ENCODE data around the gene CR1.

DNA sequence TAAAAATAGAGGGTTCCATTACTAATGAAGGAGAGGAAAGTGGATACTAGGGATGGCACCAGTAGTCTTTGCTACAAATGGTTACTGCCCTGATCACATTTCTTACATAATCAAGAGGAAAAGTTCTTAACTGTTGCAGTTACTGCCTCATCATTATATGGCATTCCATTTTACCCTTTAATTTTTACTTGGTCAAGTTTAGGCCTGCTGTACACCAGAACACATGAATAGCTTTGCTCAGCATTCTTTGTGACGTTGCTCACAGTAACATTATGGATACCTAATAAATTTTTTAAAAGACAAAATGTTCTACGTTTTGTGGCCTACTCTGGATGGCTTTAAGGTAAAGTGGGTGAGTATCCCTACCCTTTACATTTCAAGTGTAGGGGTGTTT lies 110.4 kb downstream of the CR1 start:
- TF ChIP-seq, protein P1, sequence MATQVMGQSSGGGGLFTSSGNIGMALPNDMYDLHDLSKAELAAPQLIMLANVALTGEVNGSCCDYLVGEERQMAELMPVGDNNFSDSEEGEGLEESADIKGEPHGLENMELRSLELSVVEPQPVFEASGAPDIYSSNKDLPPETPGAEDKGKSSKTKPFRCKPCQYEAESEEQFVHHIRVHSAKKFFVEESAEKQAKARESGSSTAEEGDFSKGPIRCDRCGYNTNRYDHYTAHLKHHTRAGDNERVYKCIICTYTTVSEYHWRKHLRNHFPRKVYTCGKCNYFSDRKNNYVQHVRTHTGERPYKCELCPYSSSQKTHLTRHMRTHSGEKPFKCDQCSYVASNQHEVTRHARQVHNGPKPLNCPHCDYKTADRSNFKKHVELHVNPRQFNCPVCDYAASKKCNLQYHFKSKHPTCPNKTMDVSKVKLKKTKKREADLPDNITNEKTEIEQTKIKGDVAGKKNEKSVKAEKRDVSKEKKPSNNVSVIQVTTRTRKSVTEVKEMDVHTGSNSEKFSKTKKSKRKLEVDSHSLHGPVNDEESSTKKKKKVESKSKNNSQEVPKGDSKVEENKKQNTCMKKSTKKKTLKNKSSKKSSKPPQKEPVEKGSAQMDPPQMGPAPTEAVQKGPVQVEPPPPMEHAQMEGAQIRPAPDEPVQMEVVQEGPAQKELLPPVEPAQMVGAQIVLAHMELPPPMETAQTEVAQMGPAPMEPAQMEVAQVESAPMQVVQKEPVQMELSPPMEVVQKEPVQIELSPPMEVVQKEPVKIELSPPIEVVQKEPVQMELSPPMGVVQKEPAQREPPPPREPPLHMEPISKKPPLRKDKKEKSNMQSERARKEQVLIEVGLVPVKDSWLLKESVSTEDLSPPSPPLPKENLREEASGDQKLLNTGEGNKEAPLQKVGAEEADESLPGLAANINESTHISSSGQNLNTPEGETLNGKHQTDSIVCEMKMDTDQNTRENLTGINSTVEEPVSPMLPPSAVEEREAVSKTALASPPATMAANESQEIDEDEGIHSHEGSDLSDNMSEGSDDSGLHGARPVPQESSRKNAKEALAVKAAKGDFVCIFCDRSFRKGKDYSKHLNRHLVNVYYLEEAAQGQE (IDR thresholded peaks at IDR 0.05; ENCODE audit: insufficient read depth in 1 of 2, low read depth in 2 of 2, low read length in 1 of 2), result no peak
- TF ChIP-seq, protein P2, sequence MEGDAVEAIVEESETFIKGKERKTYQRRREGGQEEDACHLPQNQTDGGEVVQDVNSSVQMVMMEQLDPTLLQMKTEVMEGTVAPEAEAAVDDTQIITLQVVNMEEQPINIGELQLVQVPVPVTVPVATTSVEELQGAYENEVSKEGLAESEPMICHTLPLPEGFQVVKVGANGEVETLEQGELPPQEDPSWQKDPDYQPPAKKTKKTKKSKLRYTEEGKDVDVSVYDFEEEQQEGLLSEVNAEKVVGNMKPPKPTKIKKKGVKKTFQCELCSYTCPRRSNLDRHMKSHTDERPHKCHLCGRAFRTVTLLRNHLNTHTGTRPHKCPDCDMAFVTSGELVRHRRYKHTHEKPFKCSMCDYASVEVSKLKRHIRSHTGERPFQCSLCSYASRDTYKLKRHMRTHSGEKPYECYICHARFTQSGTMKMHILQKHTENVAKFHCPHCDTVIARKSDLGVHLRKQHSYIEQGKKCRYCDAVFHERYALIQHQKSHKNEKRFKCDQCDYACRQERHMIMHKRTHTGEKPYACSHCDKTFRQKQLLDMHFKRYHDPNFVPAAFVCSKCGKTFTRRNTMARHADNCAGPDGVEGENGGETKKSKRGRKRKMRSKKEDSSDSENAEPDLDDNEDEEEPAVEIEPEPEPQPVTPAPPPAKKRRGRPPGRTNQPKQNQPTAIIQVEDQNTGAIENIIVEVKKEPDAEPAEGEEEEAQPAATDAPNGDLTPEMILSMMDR (IDR thresholded peaks at IDR 0.05), result no peak
- TF ChIP-seq POLR2AphosphoS5 (IDR thresholded peaks at IDR 0.05; ENCODE audit: low read depth, low read length) (no peak), TCF7L2 (IDR thresholded peaks at IDR 0.05; ENCODE audit: low read depth, low read length) (no peak), SIN3A (IDR thresholded peaks at IDR 0.05; ENCODE audit: borderline replicate concordance, insufficient read depth, low read depth, low read length) (no peak)
